WTC11 (cell line): ENCODE measurements around the gene WDFY3. TPM values are rescaled to one million over a fixed set of nuclear protein-coding genes. Genes with fewer than 3 reads are reported as not detected.

Experiments used
- ATAC-seq: fragments of 200-7000 bp; cut with Tn5 transposase; 2 replicates; pipeline ENCODE4 v1.10.0; 2021; ENCODE audit warnings: mild to moderate bottlenecking, moderate library complexity
- CTCF ChIA-PET: fragments of 300-600 bp; sonication (Branson Sonifier 250); formaldehyde crosslinking; loops from one replicate; lab custom pipeline; 2021; ENCODE audit warnings: antibody characterized with exemption; lab: Charles Lee
- POLR2A ChIA-PET: fragments of 350-600 bp; sonication (Branson Sonifier 250); formaldehyde crosslinking; loops from one replicate; lab custom pipeline; 2021; ENCODE audit warnings: antibody characterized with exemption; lab: Charles Lee
- DNase-seq: peaks from one replicate; pipeline ENCODE4 v3.0.0; 2021; ENCODE audit warnings: low spot score
- H3K27ac Mint-ChIP-seq: 2 replicates; pipeline ENCODE4 v1.8.0; 2021; ENCODE audit warnings: mixed read lengths
- H3K27me3 Mint-ChIP-seq: 2 replicates; pipeline ENCODE4 v1.8.0; 2021; ENCODE audit warnings: low read depth, mild to moderate bottlenecking, moderate library complexity, mixed read lengths
- H3K36me3 Mint-ChIP-seq: 2 replicates; pipeline ENCODE4 v1.8.0; 2021; ENCODE audit warnings: mixed read lengths
- H3K4me1 Mint-ChIP-seq: 2 replicates; pipeline ENCODE4 v1.8.0; 2022; ENCODE audit warnings: mixed read lengths
- H3K4me3 Mint-ChIP-seq: 2 replicates; pipeline ENCODE4 v1.8.0; 2021; ENCODE audit warnings: mild to moderate bottlenecking, moderate library complexity, mixed read lengths
- H3K9me3 Mint-ChIP-seq: 2 replicates; pipeline ENCODE4 v1.8.0; 2021; ENCODE audit warnings: mixed read lengths
- AFF4 ChIP-seq: sonication (generic); formaldehyde crosslinking; IDR thresholded peaks from 2 replicates; pipeline ENCODE4 v1.8.1; 2023; ENCODE audit warnings: mild to moderate bottlenecking, missing genetic modification reagents, borderline replicate concordance
- ATF3 ChIP-seq: sonication (generic); formaldehyde crosslinking; conservative IDR thresholded peaks from 2 replicates; pipeline ENCODE4 v1.8.1; 2022; ENCODE audit warnings: mild to moderate bottlenecking, missing genetic modification reagents
- ATF6 ChIP-seq: sonication (generic); formaldehyde crosslinking; IDR thresholded peaks from 2 replicates; pipeline ENCODE4 v1.8.1; 2023; ENCODE audit warnings: mild to moderate bottlenecking, missing genetic modification reagents
- ELF4 ChIP-seq: sonication (generic); formaldehyde crosslinking; IDR thresholded peaks from 2 replicates; pipeline ENCODE4 v1.8.1; 2022; ENCODE audit warnings: low read depth, mild to moderate bottlenecking, moderate library complexity, missing genetic modification reagents
- FOXP4 ChIP-seq: sonication (generic); formaldehyde crosslinking; IDR thresholded peaks from 2 replicates; pipeline ENCODE4 v1.8.0; 2022; ENCODE audit warnings: mild to moderate bottlenecking, missing genetic modification reagents
- IRF1 ChIP-seq: sonication (generic); formaldehyde crosslinking; IDR thresholded peaks from 2 replicates; pipeline ENCODE4 v1.8.0; 2023; ENCODE audit warnings: missing genetic modification reagents
- PREB ChIP-seq: sonication (generic); formaldehyde crosslinking; IDR thresholded peaks from 2 replicates; pipeline ENCODE4 v1.8.1; 2022; ENCODE audit warnings: mild to moderate bottlenecking, missing genetic modification reagents, moderate library complexity, borderline replicate concordance
- STAT6 ChIP-seq: sonication (generic); formaldehyde crosslinking; conservative IDR thresholded peaks from 2 replicates; pipeline ENCODE4 v1.8.1; 2023; ENCODE audit warnings: mild to moderate bottlenecking, low read depth, missing genetic modification reagents, moderate library complexity
- TCF7 ChIP-seq: sonication (generic); formaldehyde crosslinking; IDR thresholded peaks from 2 replicates; pipeline ENCODE4 v1.8.0; 2022; ENCODE audit warnings: mild to moderate bottlenecking, low read depth, missing genetic modification reagents, moderate library complexity
- TEAD1 ChIP-seq: sonication (generic); formaldehyde crosslinking; IDR thresholded peaks from 2 replicates; pipeline ENCODE4 v1.8.0; 2022; ENCODE audit warnings: mild to moderate bottlenecking, missing genetic modification reagents
- TP53 ChIP-seq: sonication (generic); formaldehyde crosslinking; IDR thresholded peaks from 2 replicates; pipeline ENCODE4 v1.8.1; 2023; ENCODE audit warnings: mild to moderate bottlenecking, missing genetic modification reagents
- USF1 ChIP-seq: sonication (generic); formaldehyde crosslinking; IDR thresholded peaks from 2 replicates; pipeline ENCODE4 v1.8.0; 2022; ENCODE audit warnings: mild to moderate bottlenecking, missing genetic modification reagents
- ZBTB21 ChIP-seq: sonication (generic); formaldehyde crosslinking; IDR thresholded peaks from 2 replicates; pipeline ENCODE4 v1.8.1; 2023; ENCODE audit warnings: mild to moderate bottlenecking, missing genetic modification reagents, borderline replicate concordance
- ZNF232 ChIP-seq: sonication (generic); formaldehyde crosslinking; IDR thresholded peaks from 2 replicates; pipeline ENCODE4 v1.8.0; 2022; ENCODE audit warnings: mild to moderate bottlenecking, missing genetic modification reagents
- ZNF425 ChIP-seq: fragments of 250-450 bp; sonication (Bioruptor Pico); conservative IDR thresholded peaks from 2 replicates; pipeline ENCODE4 v1.9.0; 2021; ENCODE audit warnings: mild to moderate bottlenecking
- total RNA-seq: library from RNA; stranded (reverse); gene quantifications from 3 replicates; pipeline ENCODE4 v1.2.3, GENCODE V29; 2021

WDFY3 gene
- total RNA-seq, 1 experiment from 2014 or later = 77.2 TPM

GRCh38 chr4:84809946-84810345, 156.5 kb downstream of the WDFY3 start:
- H3K27ac Mint-ChIP-seq = no peak overlapping the region; the same call in 1 of the 2 replicates
- no peaks in the 10 kb centered on the region for H3K9me3 Mint-ChIP-seq
- H3K4me3 Mint-ChIP-seq = no peak overlapping the region
- H3K4me1 Mint-ChIP-seq = peaks cover 2% of the 10 kb centered on the region
- ATAC-seq (no peak), DNase-seq (no peak)
- H3K27me3 Mint-ChIP-seq = no peaks in the 10 kb centered on the region
- CTCF ChIA-PET = no interaction called here
- POLR2A ChIA-PET = no interaction called here
- H3K36me3 Mint-ChIP-seq = peaks cover 14% of the 10 kb centered on the region
- TF ChIP-seq ZNF232 (CRISPR knock-in tag) (no peak), ZBTB21 (CRISPR knock-in tag) (no peak), USF1 (CRISPR knock-in tag) (no peak), ZNF425 (CRISPR knock-in tag) (no peak), TEAD1 (no peak), AFF4 (CRISPR knock-in tag) (no peak), STAT6 (CRISPR knock-in tag) (no peak), TP53 (no peak), IRF1 (no peak), TCF7 (CRISPR knock-in tag) (no peak), ATF6 (CRISPR knock-in tag) (no peak), ATF3 (CRISPR knock-in tag) (no peak), FOXP4 (CRISPR knock-in tag) (no peak), ELF4 (CRISPR knock-in tag) (no peak), PREB (no peak)
